ENCODE results near the gene KRT81.
"Not testable (repeated sequence)": the region's sequence is repeated elsewhere in the genome, so short reads cannot be mapped to it uniquely, and the experiment has no call there.

The KRT81 gene

DNA sequence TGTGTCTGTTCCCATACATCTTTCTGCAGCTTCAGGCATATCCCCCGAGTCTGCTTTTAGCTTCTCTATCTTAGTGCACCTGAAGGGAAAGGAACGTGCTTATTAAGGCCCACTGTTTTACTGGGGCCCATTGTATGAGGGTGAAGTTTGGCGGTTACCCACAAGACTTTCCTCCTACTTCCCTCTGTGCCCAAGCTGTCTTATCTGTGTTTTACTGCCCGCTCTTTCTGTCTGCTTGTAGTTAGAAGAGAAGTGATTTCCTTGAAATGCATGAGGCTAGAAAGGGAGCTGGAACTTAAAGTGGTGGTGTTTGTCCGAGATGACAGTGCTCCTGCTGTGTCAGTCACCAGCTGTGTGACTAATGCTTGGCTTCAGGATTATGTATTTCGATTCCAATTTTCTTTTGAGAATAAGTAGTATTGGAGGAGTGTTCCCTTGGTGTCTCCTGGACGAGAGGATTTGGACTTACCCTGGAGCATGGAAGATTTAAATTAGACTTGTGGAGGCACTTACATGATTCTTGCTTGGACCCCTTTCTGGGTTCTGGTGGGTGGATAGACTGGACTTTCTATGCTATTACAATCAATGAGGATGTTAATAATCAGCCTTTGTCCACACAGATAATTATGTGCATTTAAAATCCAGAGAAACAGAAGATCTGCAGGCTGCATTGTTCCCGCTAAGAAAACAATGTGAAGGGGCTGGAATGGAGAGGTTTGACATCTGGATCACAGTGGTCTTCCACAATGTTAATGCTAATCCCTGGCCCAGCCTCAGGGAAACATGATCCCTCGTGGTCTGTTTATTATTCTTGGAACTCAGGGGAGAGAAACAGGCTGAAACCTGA is 30.8 kb downstream of the KRT81 start:
- no peaks in the 10 kb centered on the region for H3K9me3 ChIP-seq (ENCODE audit: insufficient read depth, low read depth, low read length)
- H3K9me2 ChIP-seq (replicated peaks; ENCODE audit: low read depth, low read length): no peaks in the 10 kb centered on the region
- no peaks in the 10 kb centered on the region for H3K27me3 ChIP-seq (ENCODE audit: insufficient read depth, low read length, poor library complexity, severe bottlenecking)
- H4K20me1 ChIP-seq (ENCODE audit: insufficient read depth, low read length, poor library complexity, severe bottlenecking): no peaks in the 10 kb centered on the region
- H3F3A ChIP-seq (ENCODE audit: low read depth): peaks cover 8% of the 10 kb centered on the region; the same call in 1 of the 2 replicates
- peaks cover 27% of the 10 kb centered on the region for H3K4me1 ChIP-seq (ENCODE audit: insufficient read depth, low read length, poor library complexity, severe bottlenecking)
- H3K9ac ChIP-seq (ENCODE audit: low read depth, low read length, poor library complexity, severe bottlenecking): peak overlapping the region; percentile 60
- peak overlapping the region; percentile 82 for H3K4me2 ChIP-seq (ENCODE audit: low read depth, low read length, poor library complexity, severe bottlenecking)
- H2AFZ ChIP-seq (ENCODE audit: low read length): peak overlapping the region; percentile 16; the same call in 1 of the 2 replicates
- H3K4me3 ChIP-seq (ENCODE audit: low read length, poor library complexity, severe bottlenecking): peak overlapping the region; percentile 59
- no peaks in the 10 kb centered on the region for H3K79me2 ChIP-seq (ENCODE audit: insufficient read depth, low read length)
- H3K36me3 ChIP-seq (ENCODE audit: insufficient read depth, low read length): no peaks in the 10 kb centered on the region
- no peak for TF ChIP-seq EZH2phosphoT487 (IDR thresholded peaks at IDR 0.05; ENCODE audit: borderline replicate concordance)
- TF ChIP-seq, protein P1, sequence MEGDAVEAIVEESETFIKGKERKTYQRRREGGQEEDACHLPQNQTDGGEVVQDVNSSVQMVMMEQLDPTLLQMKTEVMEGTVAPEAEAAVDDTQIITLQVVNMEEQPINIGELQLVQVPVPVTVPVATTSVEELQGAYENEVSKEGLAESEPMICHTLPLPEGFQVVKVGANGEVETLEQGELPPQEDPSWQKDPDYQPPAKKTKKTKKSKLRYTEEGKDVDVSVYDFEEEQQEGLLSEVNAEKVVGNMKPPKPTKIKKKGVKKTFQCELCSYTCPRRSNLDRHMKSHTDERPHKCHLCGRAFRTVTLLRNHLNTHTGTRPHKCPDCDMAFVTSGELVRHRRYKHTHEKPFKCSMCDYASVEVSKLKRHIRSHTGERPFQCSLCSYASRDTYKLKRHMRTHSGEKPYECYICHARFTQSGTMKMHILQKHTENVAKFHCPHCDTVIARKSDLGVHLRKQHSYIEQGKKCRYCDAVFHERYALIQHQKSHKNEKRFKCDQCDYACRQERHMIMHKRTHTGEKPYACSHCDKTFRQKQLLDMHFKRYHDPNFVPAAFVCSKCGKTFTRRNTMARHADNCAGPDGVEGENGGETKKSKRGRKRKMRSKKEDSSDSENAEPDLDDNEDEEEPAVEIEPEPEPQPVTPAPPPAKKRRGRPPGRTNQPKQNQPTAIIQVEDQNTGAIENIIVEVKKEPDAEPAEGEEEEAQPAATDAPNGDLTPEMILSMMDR (conservative IDR thresholded peaks at IDR 0.05; ENCODE audit: low read length): no peak

DNA sequence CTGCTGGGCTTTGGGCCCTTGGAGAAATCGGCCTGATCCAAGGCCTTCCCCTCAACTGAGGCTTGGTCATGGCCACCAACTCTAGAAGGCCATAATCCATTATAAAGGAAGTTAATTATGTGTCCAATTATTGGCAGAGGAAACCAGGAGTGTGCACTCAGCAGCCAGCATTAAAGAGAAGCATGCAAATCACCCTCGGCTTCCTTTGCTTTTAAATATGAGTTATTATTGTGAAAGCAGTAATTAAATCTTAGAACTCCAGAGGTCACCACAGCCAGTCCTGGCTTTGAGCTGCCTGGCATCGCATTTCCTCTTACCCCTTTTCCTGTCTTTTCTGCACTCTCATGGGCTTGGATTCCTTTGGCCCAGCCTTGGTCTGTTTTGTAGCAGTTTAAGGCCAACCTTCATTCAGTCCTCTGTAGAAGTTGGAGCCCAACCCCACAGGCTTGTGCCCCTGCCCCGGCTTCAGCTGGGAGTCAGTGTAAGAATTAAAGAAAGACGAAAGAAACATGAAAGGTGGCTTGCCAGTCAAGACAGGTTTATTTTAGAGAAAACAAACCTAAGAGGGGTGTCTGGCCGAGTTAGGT is 31.6 kb downstream of the KRT81 start:
- H3K27me3 ChIP-seq (ENCODE audit: insufficient read depth, low read length, poor library complexity, severe bottlenecking): no peaks in the 10 kb centered on the region
- peaks cover 8% of the 10 kb centered on the region; the same call in 1 of the 2 replicates for H3F3A ChIP-seq (ENCODE audit: low read depth)
- peak overlapping the region; percentile 16; the same call in 1 of the 2 replicates for H2AFZ ChIP-seq (ENCODE audit: low read length)
- H4K20me1 ChIP-seq (ENCODE audit: insufficient read depth, low read length, poor library complexity, severe bottlenecking): no peaks in the 10 kb centered on the region
- peaks cover 27% of the 10 kb centered on the region for H3K4me1 ChIP-seq (ENCODE audit: insufficient read depth, low read length, poor library complexity, severe bottlenecking)
- H3K9me2 ChIP-seq (replicated peaks; ENCODE audit: low read depth, low read length): no peaks in the 10 kb centered on the region
- TF ChIP-seq EZH2phosphoT487 (IDR thresholded peaks at IDR 0.05; ENCODE audit: borderline replicate concordance): no peak
- TF ChIP-seq, protein P1 (conservative IDR thresholded peaks at IDR 0.05; ENCODE audit: low read length): peak; percentile 33
- no peaks in the 10 kb centered on the region for H3K79me2 ChIP-seq (ENCODE audit: insufficient read depth, low read length)
- H3K36me3 ChIP-seq (ENCODE audit: insufficient read depth, low read length): no peaks in the 10 kb centered on the region
- H3K4me2 ChIP-seq (ENCODE audit: low read depth, low read length, poor library complexity, severe bottlenecking): peak overlapping the region; percentile 82
- H3K4me3 ChIP-seq (ENCODE audit: low read length, poor library complexity, severe bottlenecking): peak overlapping the region; percentile 59
- H3K9me3 ChIP-seq (ENCODE audit: insufficient read depth, low read depth, low read length): no peaks in the 10 kb centered on the region
- peak overlapping the region; percentile 60 for H3K9ac ChIP-seq (ENCODE audit: low read depth, low read length, poor library complexity, severe bottlenecking)

DNA sequence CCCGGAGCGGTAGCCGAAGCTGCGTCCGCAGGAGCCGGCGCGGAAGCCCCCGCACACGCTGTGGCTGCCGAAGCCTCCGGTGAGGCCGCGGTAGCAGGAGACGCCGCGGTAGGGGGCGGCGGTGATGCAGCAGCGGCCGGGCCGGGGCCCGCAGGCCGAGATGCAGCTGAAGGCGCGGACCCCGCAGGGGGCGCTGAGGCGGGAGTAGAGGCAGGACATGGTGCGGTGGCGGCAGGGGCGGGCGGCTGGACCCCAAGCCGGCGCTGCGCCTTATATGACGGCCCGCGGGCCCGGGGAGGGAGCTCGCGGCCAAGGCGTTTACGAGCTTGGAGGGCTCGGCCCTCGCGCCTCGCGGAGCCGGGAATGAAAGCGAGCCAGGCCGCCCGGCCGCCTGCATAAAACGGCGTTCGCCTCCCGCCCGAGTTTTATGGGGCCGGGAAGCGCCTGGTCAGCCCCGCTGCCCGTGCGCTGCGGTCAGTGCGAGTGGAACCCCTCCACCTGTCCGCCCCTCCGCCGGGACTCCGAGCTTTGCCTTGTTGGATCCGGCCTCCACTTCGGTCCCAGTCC is 32.9 kb downstream of the KRT81 start:
- no peaks in the 10 kb centered on the region for H3K79me2 ChIP-seq (ENCODE audit: insufficient read depth, low read length)
- TF ChIP-seq, protein P1 (conservative IDR thresholded peaks at IDR 0.05; ENCODE audit: low read length): no peak
- TF ChIP-seq EZH2phosphoT487 (IDR thresholded peaks at IDR 0.05; ENCODE audit: borderline replicate concordance): no peak
- H3K9me3 ChIP-seq (ENCODE audit: insufficient read depth, low read depth, low read length): no peaks in the 10 kb centered on the region
- H4K20me1 ChIP-seq (ENCODE audit: insufficient read depth, low read length, poor library complexity, severe bottlenecking): no peaks in the 10 kb centered on the region
- H3K27me3 ChIP-seq (ENCODE audit: insufficient read depth, low read length, poor library complexity, severe bottlenecking): no peaks in the 10 kb centered on the region
- no peaks in the 10 kb centered on the region for H3K36me3 ChIP-seq (ENCODE audit: insufficient read depth, low read length)
- H3F3A ChIP-seq (ENCODE audit: low read depth): peaks cover 8% of the 10 kb centered on the region; the same call in 1 of the 2 replicates
- H2AFZ ChIP-seq (ENCODE audit: low read length): no peak overlapping the region
- no peak overlapping the region for H3K4me2 ChIP-seq (ENCODE audit: low read depth, low read length, poor library complexity, severe bottlenecking)
- no peak overlapping the region for H3K4me3 ChIP-seq (ENCODE audit: low read length, poor library complexity, severe bottlenecking)
- no peaks in the 10 kb centered on the region for H3K9me2 ChIP-seq (replicated peaks; ENCODE audit: low read depth, low read length)
- H3K4me1 ChIP-seq (ENCODE audit: insufficient read depth, low read length, poor library complexity, severe bottlenecking): peaks cover 27% of the 10 kb centered on the region
- H3K9ac ChIP-seq (ENCODE audit: low read depth, low read length, poor library complexity, severe bottlenecking): no peak overlapping the region

DNA sequence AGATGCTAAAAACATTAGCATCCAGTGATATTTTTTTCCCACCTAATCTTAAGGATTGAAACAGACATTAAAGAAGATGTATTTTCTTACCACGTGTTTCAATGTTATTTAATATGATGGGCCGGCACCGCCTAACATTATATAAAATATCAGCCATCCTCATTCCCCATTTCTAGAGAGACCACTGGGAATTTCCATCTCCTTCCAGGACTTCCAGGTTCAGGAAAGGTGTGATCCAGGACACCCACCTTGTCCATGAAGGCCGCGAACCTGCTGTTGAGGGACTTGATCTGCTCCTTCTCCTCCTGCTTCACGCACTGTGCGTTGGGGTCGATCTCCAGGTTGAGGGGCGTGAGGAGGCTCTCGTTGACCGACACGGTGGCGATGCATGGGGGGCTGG is 33.4 kb downstream of the KRT81 start:
- peaks cover 27% of the 10 kb centered on the region for H3K4me1 ChIP-seq (ENCODE audit: insufficient read depth, low read length, poor library complexity, severe bottlenecking)
- H3K79me2 ChIP-seq (ENCODE audit: insufficient read depth, low read length); H3K36me3 ChIP-seq (ENCODE audit: insufficient read depth, low read length); H3K9me2 ChIP-seq (replicated peaks; ENCODE audit: low read depth, low read length); H3K9ac ChIP-seq (ENCODE audit: low read depth, low read length, poor library complexity, severe bottlenecking); H4K20me1 ChIP-seq (ENCODE audit: insufficient read depth, low read length, poor library complexity, severe bottlenecking); H3K4me3 ChIP-seq (ENCODE audit: low read length, poor library complexity, severe bottlenecking); H3F3A ChIP-seq (ENCODE audit: low read depth); H3K4me2 ChIP-seq (ENCODE audit: low read depth, low read length, poor library complexity, severe bottlenecking); H3K9me3 ChIP-seq (ENCODE audit: insufficient read depth, low read depth, low read length); H3K27me3 ChIP-seq (ENCODE audit: insufficient read depth, low read length, poor library complexity, severe bottlenecking); H2AFZ ChIP-seq (ENCODE audit: low read length): not testable (repeated sequence)
